Lung (tissue), 12 donors: Measurements from ENCODE around the gene PPFIA3. TPM values are rescaled to one million over a fixed set of nuclear protein-coding genes. Genes with fewer than 3 reads are reported as not detected.

Experiments used
- ATAC-seq: fragments of 200-7000 bp; cut with Tn5 transposase; one replicate; pipeline ENCODE4 v1.9.1; 2020; ENCODE audit warnings: moderate number of reproducible peaks; ENCODE audit not compliant: insufficient read depth, low FRiP score
- DNase-seq, 3 donors: peaks; one replicate each; pipeline ENCODE4 v3.0.0-alpha.2; 2013 to 2017
- H3K27ac ChIP-seq, 2 donors: one replicate each; pipeline ENCODE4 v1.5.1; 2013; ENCODE audit warnings: mild to moderate bottlenecking in 2 of 2, moderate library complexity in 2 of 2, control low read depth in 1 of 2, inconsistent platforms in 1 of 2, low read depth in 1 of 2, low read length in 1 of 2
- H3K27me3 ChIP-seq, 3 donors: one replicate each; pipeline ENCODE4 v1.5.1; 2013; ENCODE audit warnings: low read length in 2 of 3; ENCODE audit not compliant: control insufficient read depth in 3 of 3, insufficient read depth in 3 of 3
- H3K36me3 ChIP-seq, 4 donors: one replicate each; pipeline ENCODE4 v1.5.1; 2013; ENCODE audit warnings: low read length in 4 of 4, mild to moderate bottlenecking in 1 of 4, moderate library complexity in 1 of 4; ENCODE audit not compliant: control insufficient read depth in 4 of 4, insufficient read depth in 4 of 4
- H3K4me1 ChIP-seq, 5 donors: one replicate each; pipeline ENCODE4 v1.5.1; 2013; ENCODE audit warnings: low read length in 5 of 5, mild to moderate bottlenecking in 2 of 5, moderate library complexity in 1 of 5; ENCODE audit not compliant: control insufficient read depth in 5 of 5, insufficient read depth in 5 of 5
- H3K4me3 ChIP-seq: one replicate; pipeline ENCODE4 v1.5.1; 2013; ENCODE audit warnings: mild to moderate bottlenecking, control low read depth, moderate library complexity
- H3K9ac ChIP-seq, 2 donors: one replicate each; pipeline ENCODE4 v1.5.1; 2013; ENCODE audit warnings: low read length in 2 of 2, control low read depth in 1 of 2; ENCODE audit not compliant: insufficient read depth in 1 of 2
- H3K9me3 ChIP-seq, 4 donors: one replicate each; pipeline ENCODE4 v1.5.1; 2013; ENCODE audit warnings: low read length in 3 of 4, mild to moderate bottlenecking in 1 of 4, moderate library complexity in 1 of 4; ENCODE audit not compliant: control insufficient read depth in 4 of 4, insufficient read depth in 3 of 4
- CTCF ChIP-seq: IDR thresholded peaks from 2 replicates; pipeline ENCODE4 v1.5.1; 2012; ENCODE audit warnings: mild to moderate bottlenecking; ENCODE audit errors: control extremely low read depth, extremely low read depth
- WGBS, 2 donors: extraction: QIAGEN DNeasy Blood & Tissue Kit; methylation state at CpG; one replicate each; pipeline ENCODE4 v1.1.7; 2013; 5-methylcytosine and 5-hydroxymethylcytosine counted together
- polyA plus RNA-seq, 2 donors: library from polyadenylated mRNA; stranded (reverse); fragments of 200-250 nt; gene quantifications; one replicate each; pipeline ENCODE4 v1.2.1, GENCODE V29; 2013
- total RNA-seq, 2 donors: library from RNA; depleted of rRNA in 1 of 2; stranded (reverse); fragments of >200 nt in 1 of 2; gene quantifications; one replicate each; pipeline ENCODE4 v1.2.1, GENCODE V29; 2014 to 2021
- donor health status: control.
- donor health status: control.
- donor health status: Bipolar disorder and iron deficiency.
- donor health status: healthy.
- donor health status: DM: yes; HTN: yes; CAD: no.

Gene PPFIA3
- total and polyA plus RNA-seq, 4 donors, result 3.0 to 10.6 (median 8.6) TPM

DNA sequence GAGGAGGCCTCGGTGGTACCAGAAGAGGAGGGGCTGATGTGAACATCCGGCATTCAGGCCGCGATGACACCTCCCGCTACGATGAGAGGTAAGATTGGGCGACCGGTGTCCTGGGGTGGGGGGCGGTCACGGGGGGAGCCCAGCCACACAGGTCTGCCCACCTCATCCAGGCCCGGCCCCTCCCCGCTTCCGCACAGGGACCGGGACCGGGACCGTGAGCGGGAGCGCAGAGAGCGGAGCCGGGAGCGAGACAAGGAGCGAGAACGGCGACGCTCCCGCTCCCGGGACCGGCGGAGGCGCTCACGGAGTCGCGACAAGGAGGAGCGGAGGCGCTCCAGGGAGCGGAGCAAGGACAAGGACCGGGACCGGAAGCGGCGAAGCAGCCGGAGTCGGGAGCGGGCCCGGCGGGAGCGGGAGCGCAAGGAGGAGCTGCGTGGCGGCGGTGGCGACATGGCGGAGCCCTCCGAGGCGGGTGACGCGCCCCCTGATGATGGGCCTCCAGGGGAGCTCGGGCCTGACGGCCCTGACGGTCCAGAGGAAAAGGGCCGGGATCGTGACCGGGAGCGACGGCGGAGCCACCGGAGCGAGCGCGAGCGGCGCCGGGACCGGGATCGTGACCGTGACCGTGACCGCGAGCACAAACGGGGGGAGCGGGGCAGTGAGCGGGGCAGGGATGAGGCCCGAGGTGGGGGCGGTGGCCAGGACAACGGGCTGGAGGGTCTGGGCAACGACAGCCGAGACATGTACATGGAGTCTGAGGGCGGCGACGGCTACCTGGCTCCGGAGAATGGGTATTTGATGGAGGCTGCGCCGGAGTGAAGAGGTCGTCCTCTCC, 11.5 kb upstream of the PPFIA3 start:
- no peak overlapping the region for H3K27ac ChIP-seq
- peaks cover 13 to 56% (median 24%) of the 10 kb centered on the region in 4 donors for H3K36me3 ChIP-seq
- WGBS, 2 donors, result 97 to 98% methylated on average over 80 to 93 of the region's 93 CpGs
- H3K9ac ChIP-seq, result no peak overlapping the region
- H3K4me1 ChIP-seq, result no peaks in the 10 kb centered on the region
- no peak overlapping the region for H3K4me3 ChIP-seq
- DNase-seq, result no peak
- no peak for ATAC-seq
- H3K9me3 ChIP-seq, result no peaks in the 10 kb centered on the region
- no peak for TF ChIP-seq CTCF
- H3K27me3 ChIP-seq, result no peaks in the 10 kb centered on the region

- ATAC-seq (no peak), DNase-seq (no peak)
- no peak overlapping the region for H3K9ac ChIP-seq
- H3K27ac ChIP-seq, result no peak overlapping the region
- peaks cover 13 to 45% (median 20%) of the 10 kb centered on the region in 4 donors for H3K36me3 ChIP-seq
- no peak overlapping the region for H3K4me3 ChIP-seq
- WGBS, 2 donors, result 81 to 90% methylated on average over 5 of the region's 5 CpGs
- no peaks in the 10 kb centered on the region for H3K9me3 ChIP-seq
- no peaks in the 10 kb centered on the region for H3K27me3 ChIP-seq
- no peak for TF ChIP-seq CTCF
- peaks cover 0 to 5% (median 5%) of the 10 kb centered on the region in 5 donors for H3K4me1 ChIP-seq
Measured at GRCh38 chr19:49109051-49109450, 10.3 kb upstream of the PPFIA3 start.

DNA sequence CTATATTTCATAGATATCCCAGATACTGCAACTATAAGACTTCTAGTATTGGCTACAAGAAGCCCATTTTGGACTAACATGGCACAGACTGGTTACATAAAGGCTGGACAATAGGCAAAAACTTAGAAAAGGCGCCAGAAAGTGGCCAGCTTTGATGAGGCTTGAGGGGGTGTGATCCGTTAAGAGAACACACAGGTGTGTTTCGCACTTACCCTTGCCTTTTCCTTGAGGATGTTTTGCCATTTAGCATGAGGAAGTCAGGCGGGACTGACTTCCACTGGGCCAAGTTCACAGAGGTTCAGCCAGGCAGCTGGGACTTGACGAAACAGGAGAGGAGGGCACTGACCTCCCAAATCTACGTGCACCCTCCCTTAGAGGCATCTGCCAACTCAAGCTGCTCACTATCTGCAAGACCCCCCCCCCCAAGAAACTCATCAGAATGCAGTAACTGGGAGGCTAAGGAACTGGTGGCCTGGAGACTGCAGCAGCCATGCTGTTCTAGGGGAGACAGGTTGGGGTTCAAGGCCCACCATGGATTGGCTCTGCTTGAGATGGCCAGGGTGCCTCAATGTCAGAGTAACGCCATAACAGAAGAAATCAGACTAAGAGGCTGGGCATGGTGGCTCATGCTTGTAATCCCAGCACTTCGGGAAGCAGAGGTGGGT, 9.6 kb upstream of the PPFIA3 start:
- no peak for DNase-seq
- no peak for TF ChIP-seq CTCF
- 87 to 88% methylated on average over 8 of the region's 8 CpGs for WGBS, 2 donors
- H3K4me1 ChIP-seq, result peaks cover 0 to 5% (median 5%) of the 10 kb centered on the region in 5 donors
- H3K9me3 ChIP-seq, result no peaks in the 10 kb centered on the region
- no peak overlapping the region for H3K27ac ChIP-seq
- no peak for ATAC-seq
- H3K4me3 ChIP-seq, result no peak overlapping the region
- no peak overlapping the region for H3K9ac ChIP-seq
- H3K27me3 ChIP-seq, result no peaks in the 10 kb centered on the region
- H3K36me3 ChIP-seq, result peaks cover 13 to 38% (median 18%) of the 10 kb centered on the region in 4 donors
